ENCODE data around the gene FAM184A.
"Not testable (repeated sequence)": the region's sequence is repeated elsewhere in the genome, so short reads cannot be mapped to it uniquely, and the experiment has no call there.

The FAM184A gene

GRCh38 chr6:119022796-119023195, 55.7 kb downstream of the FAM184A start:
- no peak for DNase-seq (ENCODE audit: low read depth in 3 of 3, low spot score in 1 of 3)

GRCh38 chr6:119020597-119021561, 57.6 kb downstream of the FAM184A start:
- DNase-seq (ENCODE audit: low read depth in 3 of 3, low spot score in 1 of 3), result no peak

- not testable (repeated sequence) for DNase-seq (ENCODE audit: low read depth in 3 of 3, low spot score in 1 of 3)
Measured at GRCh38 chr6:119015165-119015564, 63.3 kb downstream of the FAM184A start.

GRCh38 chr6:119012521-119012920, 65.9 kb downstream of the FAM184A start:
- no peak for DNase-seq (ENCODE audit: low read depth in 3 of 3, low spot score in 1 of 3)

GRCh38 chr6:119009266-119009665, 69.2 kb downstream of the FAM184A start:
- DNase-seq (ENCODE audit: low read depth in 3 of 3, low spot score in 1 of 3), result not testable (repeated sequence)

- no peak for DNase-seq (ENCODE audit: low read depth in 3 of 3, low spot score in 1 of 3)
Measured at GRCh38 chr6:119006974-119007373, 71.5 kb downstream of the FAM184A start.

GRCh38 chr6:119002069-119002468, 76.4 kb downstream of the FAM184A start:
- DNase-seq (ENCODE audit: low read depth in 3 of 3, low spot score in 1 of 3), result no peak

- no peak for DNase-seq (ENCODE audit: low read depth in 3 of 3, low spot score in 1 of 3)
Measured at GRCh38 chr6:118999494-119000040, 78.9 kb downstream of the FAM184A start.

GRCh38 chr6:118997426-118997825, 81.0 kb downstream of the FAM184A start:
- DNase-seq (ENCODE audit: low read depth in 3 of 3, low spot score in 1 of 3), result not testable (repeated sequence)

- no peak for DNase-seq (ENCODE audit: low read depth in 3 of 3, low spot score in 1 of 3)
Measured at GRCh38 chr6:118996289-118996820, 82.1 kb downstream of the FAM184A start.

- DNase-seq (ENCODE audit: low read depth in 3 of 3, low spot score in 1 of 3), result no peak
Measured at GRCh38 chr6:118993803-118994251, 84.6 kb downstream of the FAM184A start.

- no peak for DNase-seq (ENCODE audit: low read depth in 3 of 3, low spot score in 1 of 3)
Measured at GRCh38 chr6:118993358-118993757, 85.1 kb downstream of the FAM184A start.

- DNase-seq (ENCODE audit: low read depth in 3 of 3, low spot score in 1 of 3), result no peak
Measured at GRCh38 chr6:118992186-118992795, 86.2 kb downstream of the FAM184A start.

GRCh38 chr6:118986312-118986711, 92.2 kb downstream of the FAM184A start:
- no peak for DNase-seq (ENCODE audit: low read depth in 3 of 3, low spot score in 1 of 3)

GRCh38 chr6:118985123-118985830, 93.2 kb downstream of the FAM184A start:
- no peak for DNase-seq (ENCODE audit: low read depth in 3 of 3, low spot score in 1 of 3)

GRCh38 chr6:118984342-118984741, 94.1 kb downstream of the FAM184A start:
- DNase-seq (ENCODE audit: low read depth in 3 of 3, low spot score in 1 of 3), result no peak

GRCh38 chr6:118982575-118982911, 95.9 kb downstream of the FAM184A start:
- DNase-seq (ENCODE audit: low read depth in 3 of 3, low spot score in 1 of 3), result no peak

GRCh38 chr6:118981884-118982574, 96.4 kb downstream of the FAM184A start:
- no peak for DNase-seq (ENCODE audit: low read depth in 3 of 3, low spot score in 1 of 3)

GRCh38 chr6:118980063-118980462, 98.4 kb downstream of the FAM184A start:
- DNase-seq (ENCODE audit: low read depth in 3 of 3, low spot score in 1 of 3), result no peak

GRCh38 chr6:118974790-118975189, 103.7 kb downstream of the FAM184A start:
- no peak for DNase-seq (ENCODE audit: low read depth in 3 of 3, low spot score in 1 of 3)

GRCh38 chr6:118971682-118972081, 106.8 kb downstream of the FAM184A start:
- no peak for DNase-seq (ENCODE audit: low read depth in 3 of 3, low spot score in 1 of 3)

Measured in stimulated activated CD4-positive, alpha-beta T cell treated with anti-CD3 and anti-CD28 coated beads, TNF-alpha, amount 100 ng/mL, for 1 hour (primary cell).